Left cardiac atrium (tissue), 4 donors: ENCODE data around the gene BCL2. TPM values are rescaled to one million over a fixed set of nuclear protein-coding genes. Genes with fewer than 3 reads are reported as not detected.

Experiments used
- ATAC-seq, 2 donors: fragments of 200-7000 bp; cut with Tn5 transposase; one replicate each; pipeline ENCODE4 v1.9.1; 2020; ENCODE audit warnings: mild to moderate bottlenecking in 2 of 2, moderate library complexity in 2 of 2
- DNase-seq: peaks from one replicate; pipeline ENCODE4 v3.0.0-alpha.2; 2020
- intact Hi-C, 2 donors: fragments of 100-400 bp; cut with DNase I; formaldehyde crosslinking; loops; one replicate each; pipeline versions ENCODE4 v1.14.1 to v1.15.1; 2022 to 2023
- total RNA-seq, 2 donors: library from RNA; stranded (reverse); fragmentation: NEBNext Ultra II Directional; extraction: Animal tissue kit (Norgen Biotek cat#: 25700); gene quantifications; one replicate each; pipeline ENCODE4 v1.2.1, GENCODE V29; 2021
- donor health status: DM: no; HTN: yes; CAD: no.
- donor health status: DM: no; HTN: yes; CAD: no; lungs with severe emphysema.
- donor health status: DM: yes; HTN: yes; CAD: no.
- donor health status: Dilated cardiomyopathy.

The BCL2 gene
- total RNA-seq, 2 donors from 2014 or later = 10.1 to 11.6 TPM

DNA sequence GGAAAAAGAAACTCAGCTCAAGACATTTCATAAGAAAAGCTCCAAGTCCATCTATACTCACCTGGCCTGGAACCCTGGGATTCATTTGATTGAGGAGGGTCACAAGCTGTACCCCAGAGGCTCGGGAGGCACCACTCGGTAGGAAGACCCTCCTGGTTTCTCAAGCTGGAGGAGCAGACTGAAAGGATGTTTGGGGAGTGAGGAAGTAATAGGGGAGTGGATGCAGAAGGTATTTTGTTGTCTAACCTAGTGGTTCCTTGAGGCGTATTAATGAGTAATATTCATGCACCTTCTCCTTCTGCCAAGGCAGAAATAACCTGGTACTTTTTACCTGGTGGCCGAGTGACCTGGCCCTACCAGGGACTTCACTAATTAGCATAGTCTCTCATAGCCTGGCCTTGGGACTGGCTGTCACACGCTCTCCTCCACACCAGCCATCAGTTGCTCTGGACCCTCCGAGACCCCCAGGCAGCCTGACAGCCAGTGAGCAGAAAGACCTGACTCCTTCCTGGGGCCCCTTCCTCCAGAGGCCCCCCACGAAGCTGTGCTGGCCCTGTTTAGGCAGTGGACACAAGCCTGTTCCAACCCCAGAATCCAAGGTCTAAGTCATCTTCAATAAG lies 161.4 kb downstream of the BCL2 start:
- ATAC-seq = no peak
- intact Hi-C loops = loop anchor here in 1 of 2 donors (10.0 kb wide), 1 partner anchor 143 kb away; no protein-coding TSS in a partner anchor

GRCh38 chr18:63157293-63158011 lies 162.1 kb downstream of the BCL2 start:
- intact Hi-C loops = loop anchor here in 1 of 2 donors (10.0 kb wide), 1 partner anchor 143 kb away; no protein-coding TSS in a partner anchor
- ATAC-seq (no peak), DNase-seq (no peak)

More for the DNA sequence above, 161.4 kb downstream of the BCL2 start:
- no peak for DNase-seq

DNA sequence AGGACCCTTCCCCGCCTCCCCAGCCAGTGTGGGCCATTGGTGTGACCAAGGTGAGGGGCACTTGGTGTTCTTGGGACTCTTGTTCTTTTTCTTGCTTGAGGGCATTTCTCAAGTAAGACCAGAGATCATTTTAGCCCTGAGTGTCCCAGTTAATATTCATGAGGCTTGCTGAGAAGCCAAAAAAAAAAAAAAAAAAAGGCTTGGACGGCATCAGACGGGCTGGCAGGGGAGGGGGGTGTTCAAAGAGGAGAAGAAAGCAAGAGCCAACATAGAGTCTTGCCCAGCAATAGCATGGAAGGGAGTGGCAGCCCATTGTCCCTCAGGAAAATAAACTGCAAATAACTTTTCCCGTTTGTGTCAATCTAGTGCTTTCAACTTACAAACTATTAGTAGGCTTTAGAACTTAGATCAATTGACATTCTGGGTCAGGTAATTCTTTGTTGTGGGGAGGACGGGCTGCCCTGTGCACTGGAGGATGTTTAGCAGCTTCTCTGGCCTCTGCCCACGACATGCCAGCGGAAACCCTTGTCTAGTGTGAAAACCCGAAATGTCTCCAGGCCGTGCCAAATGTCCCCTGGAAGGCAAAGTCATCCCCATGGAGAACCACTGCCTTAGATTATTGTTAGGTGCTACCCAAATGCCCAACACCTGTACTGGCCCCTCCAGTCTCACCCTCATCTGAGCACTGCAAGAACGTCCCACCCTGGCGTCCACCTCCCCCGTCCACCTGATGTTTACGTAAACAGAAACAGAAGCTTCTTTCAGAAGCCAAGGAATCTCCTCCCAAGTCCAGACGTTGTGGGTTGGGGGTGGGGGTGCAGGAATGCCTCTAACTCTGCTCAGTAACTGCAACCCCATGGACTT lies 163.4 kb downstream of the BCL2 start:
- DNase-seq (no peak), ATAC-seq (peak in 1 of 2 donors; percentile 12)
- intact Hi-C loops = loop anchor here in 1 of 2 donors (10.0 kb wide), 1 partner anchor 141 kb away; no protein-coding TSS in a partner anchor

- peak; percentile 80 to 89 for ATAC-seq
- intact Hi-C loops = loop anchor here in 1 of 2 donors (10.0 kb wide), 1 partner anchor 141 kb away; no protein-coding TSS in a partner anchor
- DNase-seq = peak; percentile 69
These were observed 164.3 kb downstream of the BCL2 start for GRCh38 chr18:63155169-63155852.

- intact Hi-C loops = loop anchor here in 1 of 2 donors (10.0 kb wide), 1 partner anchor 140 kb away; no protein-coding TSS in a partner anchor
- no peak for ATAC-seq
These were observed 165.0 kb downstream of the BCL2 start for GRCh38 chr18:63154350-63155152.

GRCh38 chr18:63152791-63153190 lies 166.8 kb downstream of the BCL2 start:
- ATAC-seq (no peak), DNase-seq (no peak)
- intact Hi-C loops = loop anchor here (1.0 to 10.0 kb wide), 2 partner anchors 134 to 138 kb away; no protein-coding TSS in a partner anchor

More at GRCh38 chr18:63154350-63155152, 165.0 kb downstream of the BCL2 start:
- DNase-seq = no peak

DNA sequence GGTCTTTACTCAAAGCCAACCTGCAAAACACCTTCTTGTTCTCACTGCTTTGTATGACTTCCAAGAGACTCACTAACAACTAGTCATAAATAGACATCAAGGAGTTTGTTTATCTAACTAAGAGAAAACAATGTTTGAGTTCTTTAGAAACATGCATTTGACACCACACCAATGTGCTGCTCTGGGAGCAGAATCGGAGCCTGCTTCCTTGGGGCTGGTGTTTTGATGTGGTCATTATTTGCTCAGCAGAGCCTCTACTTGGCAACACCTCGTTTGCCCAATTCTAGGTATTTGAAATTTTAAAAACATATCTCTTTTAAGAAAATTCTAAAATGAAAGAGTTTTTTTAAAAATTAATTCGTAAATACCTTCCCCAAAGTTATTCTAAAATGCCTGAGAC lies 167.5 kb downstream of the BCL2 start:
- DNase-seq (no peak), ATAC-seq (no peak)
- intact Hi-C loops = loop anchor here in 1 of 2 donors (10.0 kb wide), 1 partner anchor 137 kb away; no protein-coding TSS in a partner anchor

DNA sequence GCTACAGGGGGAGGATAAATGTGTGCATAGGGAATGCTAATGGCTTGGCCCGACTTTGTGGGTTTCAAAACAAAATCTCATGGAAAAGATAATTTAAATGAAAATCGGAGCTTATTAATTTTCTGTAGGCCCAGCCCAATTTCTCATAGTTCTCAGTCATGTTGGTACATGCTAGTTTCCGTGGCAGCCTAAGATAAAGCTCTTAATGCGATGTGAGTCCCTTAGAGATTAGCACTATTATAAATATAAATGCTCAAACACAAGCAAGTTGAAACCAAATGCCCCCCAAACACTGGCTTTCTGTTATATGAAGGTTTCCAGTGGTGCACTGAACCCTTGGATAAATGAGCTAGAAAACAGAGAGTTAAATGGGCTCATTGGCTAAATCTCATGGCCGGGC lies 168.0 kb downstream of the BCL2 start:
- no peak for ATAC-seq
- DNase-seq = no peak
- intact Hi-C loops = loop anchor here in 1 of 2 donors (10.0 kb wide), 1 partner anchor 137 kb away; no protein-coding TSS in a partner anchor

DNA sequence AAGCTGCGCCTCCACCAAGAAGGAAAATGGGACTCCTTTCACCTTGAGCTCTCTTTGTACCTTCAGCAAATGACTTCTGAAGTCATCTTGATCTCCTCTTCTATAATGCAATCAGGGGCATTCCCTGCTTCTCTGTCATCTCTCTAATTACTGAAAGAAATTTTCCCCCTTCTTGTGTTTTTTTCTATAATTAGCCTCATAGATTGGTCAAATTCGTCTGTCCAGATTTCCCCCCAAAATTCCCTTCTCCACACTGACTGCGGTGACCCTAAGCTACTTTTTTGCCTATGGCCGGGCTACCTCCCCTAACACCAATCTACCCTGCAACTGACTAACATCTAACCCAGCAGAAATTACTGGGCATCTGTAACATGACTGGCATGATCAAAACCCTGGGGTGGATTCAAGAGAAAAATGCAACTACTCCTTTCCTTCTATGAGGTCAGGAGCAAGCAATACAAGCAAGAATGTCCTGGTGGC lies 168.6 kb downstream of the BCL2 start:
- ATAC-seq (no peak), DNase-seq (no peak)
- intact Hi-C loops = loop anchor here in 1 of 2 donors (10.0 kb wide), 1 partner anchor 136 kb away; no protein-coding TSS in a partner anchor

DNA sequence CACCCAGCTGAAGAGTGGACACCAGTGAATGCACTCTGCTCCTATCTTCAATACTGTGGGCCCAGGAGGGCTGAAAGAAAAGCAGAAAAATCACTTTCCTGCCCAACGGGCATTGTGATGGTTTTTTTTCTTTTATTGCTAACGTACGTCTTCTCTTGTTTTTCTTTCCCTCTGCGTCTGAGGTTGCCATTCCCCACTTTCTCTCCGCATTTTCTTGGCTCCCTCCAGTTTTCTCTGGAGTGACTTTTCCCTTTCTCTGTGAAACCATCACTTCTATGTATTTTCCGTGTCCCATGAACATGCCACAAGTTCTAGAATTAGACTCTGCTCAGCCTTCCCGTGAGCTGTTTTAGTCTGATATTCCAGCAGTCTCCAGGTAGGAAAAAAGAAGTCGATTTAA lies 169.2 kb downstream of the BCL2 start:
- intact Hi-C loops = loop anchor here in 1 of 2 donors (10.0 kb wide), 1 partner anchor 136 kb away; no protein-coding TSS in a partner anchor
- DNase-seq (no peak), ATAC-seq (no peak)

- no peak for DNase-seq
- intact Hi-C loops = no loop called here
- no peak for ATAC-seq
These were observed 170.3 kb downstream of the BCL2 start for GRCh38 chr18:63149302-63149587.

GRCh38 chr18:63148449-63149301 lies 170.9 kb downstream of the BCL2 start:
- intact Hi-C loops = no loop called here
- ATAC-seq = peak; percentile 64 to 70
- peak; percentile 48 for DNase-seq

GRCh38 chr18:63147973-63148372 lies 171.6 kb downstream of the BCL2 start:
- intact Hi-C loops = no loop called here
- no peak for ATAC-seq
- no peak for DNase-seq

DNA sequence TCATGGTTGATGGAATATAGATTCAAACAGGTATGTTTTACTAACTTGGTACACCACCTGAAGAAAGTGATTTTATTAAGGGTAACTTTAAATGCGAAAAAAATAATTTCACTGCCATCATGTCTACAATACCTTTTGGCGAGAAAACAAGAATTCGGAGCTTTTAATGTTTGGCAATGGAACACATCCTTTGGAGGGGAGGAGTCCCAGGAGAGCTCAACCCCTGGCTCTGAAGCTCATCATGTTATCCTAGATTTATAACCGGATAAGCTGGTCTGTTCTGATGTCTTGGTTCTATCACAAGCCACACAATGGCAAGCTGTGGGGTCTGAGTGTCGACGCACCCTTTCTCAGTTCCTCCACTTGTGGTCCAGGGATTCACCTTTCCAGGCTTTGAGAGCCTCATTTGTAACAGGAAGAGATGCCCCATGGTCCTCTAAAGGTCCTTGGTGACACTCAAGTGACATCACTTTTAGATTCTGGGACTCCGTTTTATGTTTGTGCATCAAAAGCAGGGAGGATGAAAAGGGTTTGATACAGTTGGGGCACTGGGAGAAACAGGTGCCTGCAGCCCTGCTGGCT lies 172.7 kb downstream of the BCL2 start:
- DNase-seq (no peak), ATAC-seq (no peak)
- intact Hi-C loops = no loop called here

DNA sequence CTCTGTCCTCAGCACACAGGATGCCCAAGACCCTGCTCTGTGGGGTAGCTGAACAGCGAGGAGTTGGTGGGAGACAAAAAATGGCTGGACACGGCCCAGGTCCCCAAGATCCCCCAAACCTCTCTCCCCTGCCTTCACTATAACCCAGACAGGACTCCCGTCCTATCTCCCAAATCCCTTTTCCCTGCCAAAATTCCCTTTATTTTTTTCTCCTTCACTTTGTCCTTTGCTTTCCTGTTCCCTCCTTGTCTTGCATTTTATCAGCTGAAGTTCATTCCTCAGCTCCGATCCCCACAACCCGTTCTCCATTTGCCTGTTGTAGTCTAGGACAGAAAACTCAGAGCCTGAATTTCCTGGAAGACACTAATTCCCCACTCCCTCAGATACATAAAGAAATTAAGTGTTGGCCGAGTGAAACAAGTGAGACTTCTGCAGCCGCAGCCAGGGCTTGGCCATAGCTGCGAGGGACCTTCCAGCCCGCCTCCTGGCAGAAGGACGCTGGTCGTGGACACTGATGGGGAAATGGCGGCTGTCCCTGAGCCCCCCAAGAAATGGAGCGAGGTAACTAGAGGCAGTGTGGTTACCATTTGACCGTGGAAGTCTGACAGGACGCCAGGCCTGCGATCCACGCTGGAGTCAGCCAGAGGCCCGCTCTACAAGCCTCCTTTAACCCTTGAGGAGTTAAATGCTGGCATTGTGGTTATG lies 173.6 kb downstream of the BCL2 start:
- peak; percentile 7 to 20 for ATAC-seq
- no peak for DNase-seq
- intact Hi-C loops = no loop called here
